Measurements from ENCODE around the gene HS1BP3.

Gene HS1BP3

GRCh38 chr2:20582600-20583221, 68.2 kb downstream of the HS1BP3 start:
- DNase-seq, result no peak

- no peak for DNase-seq
These were observed 70.0 kb downstream of the HS1BP3 start for GRCh38 chr2:20580690-20581437.

GRCh38 chr2:20579866-20580265, 71.0 kb downstream of the HS1BP3 start:
- no peak for DNase-seq

- DNase-seq, result no peak
These were observed 71.7 kb downstream of the HS1BP3 start for GRCh38 chr2:20578895-20579825.

- DNase-seq, result no peak
These were observed 72.5 kb downstream of the HS1BP3 start for GRCh38 chr2:20578266-20578894.

GRCh38 chr2:20577495-20578235, 73.2 kb downstream of the HS1BP3 start:
- no peak for DNase-seq

- DNase-seq, result no peak
These were observed 74.2 kb downstream of the HS1BP3 start for GRCh38 chr2:20576598-20577115.

- no peak for DNase-seq
These were observed 74.8 kb downstream of the HS1BP3 start for GRCh38 chr2:20575935-20576597.

- DNase-seq, result no peak
These were observed 75.5 kb downstream of the HS1BP3 start for GRCh38 chr2:20575414-20575813.

- no peak for DNase-seq
These were observed 76.0 kb downstream of the HS1BP3 start for GRCh38 chr2:20574930-20575329.

- DNase-seq, result no peak
These were observed 76.4 kb downstream of the HS1BP3 start for GRCh38 chr2:20574423-20574911.

- DNase-seq, result no peak
These were observed 77.1 kb downstream of the HS1BP3 start for GRCh38 chr2:20573620-20574422.

- DNase-seq, result no peak
These were observed 78.7 kb downstream of the HS1BP3 start for GRCh38 chr2:20572221-20572620.

- no peak for DNase-seq
These were observed 79.2 kb downstream of the HS1BP3 start for GRCh38 chr2:20571644-20572215.

GRCh38 chr2:20571231-20571630, 79.7 kb downstream of the HS1BP3 start:
- no peak for DNase-seq

- DNase-seq, result no peak
These were observed 80.6 kb downstream of the HS1BP3 start for GRCh38 chr2:20570249-20570648.

GRCh38 chr2:20569464-20570223, 81.3 kb downstream of the HS1BP3 start:
- no peak for DNase-seq

GRCh38 chr2:20568501-20569463, 82.1 kb downstream of the HS1BP3 start:
- DNase-seq, result no peak

Measured in stimulated activated CD8-positive, alpha-beta memory T cell treated with anti-CD3 and anti-CD28 coated beads, Interleukin-4, amount 100 ng/mL, for 48 hours (primary cell).